Head of caudate nucleus (tissue), 42 donors: ENCODE data around the gene FOXO3.
"Not testable (repeated sequence)": the region's sequence is repeated elsewhere in the genome, so short reads cannot be mapped to it uniquely, and the experiment has no call there.

Source experiments
- DNase-seq, 42 donors: peaks; one replicate each; pipeline versions ENCODE4 v3.0.0 to v3.0.0-alpha.2; 2020 to 2021; ENCODE audit warnings: mixed read lengths in 7 of 42
- intact Hi-C: fragments of 100-400 bp; cut with DNase I; formaldehyde crosslinking; loops from one replicate; pipeline ENCODE4 v1.15.0; 2022

The FOXO3 gene

GRCh38 chr6:108643184-108643583, 82.5 kb downstream of the FOXO3 start:
- intact Hi-C loops = no loop called here

GRCh38 chr6:108644252-108644651, 83.5 kb downstream of the FOXO3 start:
- no peak for DNase-seq
- intact Hi-C loops = no loop called here

More at GRCh38 chr6:108643184-108643583, 82.5 kb downstream of the FOXO3 start:
- DNase-seq = no peak

GRCh38 chr6:108648191-108648590, 87.5 kb downstream of the FOXO3 start:
- intact Hi-C loops = no loop called here
- no peak for DNase-seq

GRCh38 chr6:108650325-108650724, 89.6 kb downstream of the FOXO3 start:
- DNase-seq = no peak
- intact Hi-C loops = no loop called here

GRCh38 chr6:108650781-108651180, 90.1 kb downstream of the FOXO3 start:
- DNase-seq = no peak
- intact Hi-C loops = no loop called here

GRCh38 chr6:108651340-108652227, 90.9 kb downstream of the FOXO3 start:
- peak in 17 of 42 donors; percentile 25 to 73 (median 51) for DNase-seq
- intact Hi-C loops = no loop called here

- intact Hi-C loops = no loop called here
- no peak for DNase-seq
Observed at GRCh38 chr6:108652375-108652774, 91.7 kb downstream of the FOXO3 start.

- intact Hi-C loops = no loop called here
- peak in 13 of 42 donors; percentile 18 to 55 (median 29) for DNase-seq
Observed at GRCh38 chr6:108653949-108654348, 93.2 kb downstream of the FOXO3 start.

- DNase-seq = no peak
- intact Hi-C loops = no loop called here
Observed at GRCh38 chr6:108654465-108655106, 93.9 kb downstream of the FOXO3 start.

- intact Hi-C loops = no loop called here
- DNase-seq = peak in 7 of 42 donors; percentile 26 to 58 (median 43)
Observed at GRCh38 chr6:108655806-108656651, 95.3 kb downstream of the FOXO3 start.

- no peak for DNase-seq
- intact Hi-C loops = no loop called here
Observed at GRCh38 chr6:108656836-108657235, 96.1 kb downstream of the FOXO3 start.

- DNase-seq = no peak
- intact Hi-C loops = no loop called here
Observed at GRCh38 chr6:108658174-108658573, 97.5 kb downstream of the FOXO3 start.

- intact Hi-C loops, DNase-seq: not testable (repeated sequence)
Observed at GRCh38 chr6:108658785-108659184, 98.1 kb downstream of the FOXO3 start.

GRCh38 chr6:108660251-108660650, 99.5 kb downstream of the FOXO3 start:
- intact Hi-C loops = no loop called here
- DNase-seq = no peak

GRCh38 chr6:108661430-108661829, 100.7 kb downstream of the FOXO3 start:
- no peak for DNase-seq
- intact Hi-C loops = no loop called here

- intact Hi-C loops = no loop called here
- no peak for DNase-seq
Observed at GRCh38 chr6:108661982-108662381, 101.3 kb downstream of the FOXO3 start.

GRCh38 chr6:108662702-108663101, 102.0 kb downstream of the FOXO3 start:
- intact Hi-C loops = no loop called here
- DNase-seq = no peak

- intact Hi-C loops, DNase-seq: not testable (repeated sequence)
Observed at GRCh38 chr6:108663494-108664064, 102.9 kb downstream of the FOXO3 start.

GRCh38 chr6:108665495-108666196, 104.9 kb downstream of the FOXO3 start:
- DNase-seq = no peak
- intact Hi-C loops = no loop called here
